AG10803 (cell line): ENCODE data around the gene NTRK1.

Experiments used
- DNase-seq: peaks from one replicate; pipeline ENCODE4 v3.0.0; 2010; ENCODE audit warnings: low read depth
- H3K4me3 ChIP-seq: 2 replicates; pipeline ENCODE4 v1.5.1; 2011; ENCODE audit warnings: mild to moderate bottlenecking, low read length, control low read depth
- TF ChIP-seq, protein P1 (sequence below): conservative IDR thresholded peaks from 2 replicates; pipeline ENCODE4 v1.5.1; 2011; ENCODE audit warnings: mild to moderate bottlenecking, low read length, control low read depth, inconsistent platforms

Gene NTRK1

DNA sequence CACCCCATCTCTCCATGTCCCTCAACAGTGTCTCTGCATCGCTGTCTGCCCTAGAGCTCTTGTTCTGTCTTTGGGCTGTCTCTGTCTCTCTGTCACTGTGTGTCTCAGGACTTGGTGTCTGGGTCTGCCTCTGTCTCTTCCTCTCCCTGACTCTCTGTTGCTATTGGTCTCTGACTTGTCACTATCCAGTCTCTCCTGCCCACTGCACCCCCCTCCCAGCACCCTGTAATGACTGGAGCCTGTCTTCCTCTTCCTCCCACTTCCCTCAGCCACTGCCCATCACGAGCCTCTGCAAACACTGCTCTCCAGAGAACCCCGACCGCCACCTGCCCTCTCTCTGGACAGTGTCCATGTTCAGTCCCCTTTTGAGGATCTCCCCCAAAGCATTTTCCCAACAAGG lies 45.0 kb downstream of the NTRK1 start:
- TF ChIP-seq, protein P1, sequence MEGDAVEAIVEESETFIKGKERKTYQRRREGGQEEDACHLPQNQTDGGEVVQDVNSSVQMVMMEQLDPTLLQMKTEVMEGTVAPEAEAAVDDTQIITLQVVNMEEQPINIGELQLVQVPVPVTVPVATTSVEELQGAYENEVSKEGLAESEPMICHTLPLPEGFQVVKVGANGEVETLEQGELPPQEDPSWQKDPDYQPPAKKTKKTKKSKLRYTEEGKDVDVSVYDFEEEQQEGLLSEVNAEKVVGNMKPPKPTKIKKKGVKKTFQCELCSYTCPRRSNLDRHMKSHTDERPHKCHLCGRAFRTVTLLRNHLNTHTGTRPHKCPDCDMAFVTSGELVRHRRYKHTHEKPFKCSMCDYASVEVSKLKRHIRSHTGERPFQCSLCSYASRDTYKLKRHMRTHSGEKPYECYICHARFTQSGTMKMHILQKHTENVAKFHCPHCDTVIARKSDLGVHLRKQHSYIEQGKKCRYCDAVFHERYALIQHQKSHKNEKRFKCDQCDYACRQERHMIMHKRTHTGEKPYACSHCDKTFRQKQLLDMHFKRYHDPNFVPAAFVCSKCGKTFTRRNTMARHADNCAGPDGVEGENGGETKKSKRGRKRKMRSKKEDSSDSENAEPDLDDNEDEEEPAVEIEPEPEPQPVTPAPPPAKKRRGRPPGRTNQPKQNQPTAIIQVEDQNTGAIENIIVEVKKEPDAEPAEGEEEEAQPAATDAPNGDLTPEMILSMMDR = no peak
- H3K4me3 ChIP-seq = no peak overlapping the region
- no peak for DNase-seq

DNA sequence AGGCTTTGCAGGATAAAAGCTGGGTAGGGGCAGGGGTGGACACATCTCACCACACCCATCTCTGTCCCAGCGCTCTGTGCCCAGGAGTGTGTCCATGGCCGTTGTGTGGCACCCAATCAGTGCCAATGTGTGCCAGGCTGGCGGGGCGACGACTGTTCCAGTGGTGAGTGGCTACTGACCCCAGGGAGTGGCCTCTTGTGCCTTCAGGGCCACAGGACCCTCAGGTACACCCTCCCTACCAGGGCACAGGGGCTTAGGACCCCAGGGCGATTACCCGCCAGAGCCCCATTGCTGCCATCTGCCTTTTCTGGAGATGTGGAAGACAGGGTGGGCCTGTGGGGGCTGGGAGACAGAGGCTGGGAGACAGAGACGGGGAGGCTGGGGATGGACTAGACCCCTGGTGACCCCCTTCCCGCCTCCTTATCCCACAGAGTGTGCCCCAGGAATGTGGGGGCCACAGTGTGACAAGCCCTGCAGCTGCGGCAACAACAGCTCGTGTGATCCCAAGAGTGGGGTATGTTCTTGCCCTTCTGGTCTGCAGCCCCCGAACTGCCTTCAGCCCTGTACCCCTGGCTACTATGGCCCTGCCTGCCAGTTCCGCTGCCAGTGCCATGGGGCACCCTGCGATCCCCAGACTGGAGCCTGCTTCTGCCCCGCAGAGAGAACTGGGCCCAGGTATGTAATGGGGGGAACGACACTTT lies 45.7 kb downstream of the NTRK1 start:
- TF ChIP-seq, protein P1 = no peak
- DNase-seq = no peak
- no peak overlapping the region for H3K4me3 ChIP-seq

DNA sequence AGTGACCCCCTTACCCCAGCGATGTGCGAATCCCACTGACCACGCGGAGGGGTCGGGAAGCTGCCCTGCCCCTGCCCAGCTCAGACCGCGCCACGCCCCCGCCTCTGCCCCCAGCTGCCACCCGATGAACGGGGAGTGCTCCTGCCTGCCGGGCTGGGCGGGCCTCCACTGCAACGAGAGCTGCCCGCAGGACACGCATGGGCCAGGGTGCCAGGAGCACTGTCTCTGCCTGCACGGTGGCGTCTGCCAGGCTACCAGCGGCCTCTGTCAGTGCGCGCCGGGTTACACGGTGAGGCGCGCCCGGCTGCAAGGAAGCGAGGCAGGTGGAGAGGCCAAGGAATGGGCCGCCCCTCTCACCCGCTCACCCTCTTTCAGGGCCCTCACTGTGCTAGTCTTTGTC lies 47.9 kb downstream of the NTRK1 start:
- TF ChIP-seq, protein P1 = no peak
- DNase-seq = no peak
- no peak overlapping the region for H3K4me3 ChIP-seq

DNA sequence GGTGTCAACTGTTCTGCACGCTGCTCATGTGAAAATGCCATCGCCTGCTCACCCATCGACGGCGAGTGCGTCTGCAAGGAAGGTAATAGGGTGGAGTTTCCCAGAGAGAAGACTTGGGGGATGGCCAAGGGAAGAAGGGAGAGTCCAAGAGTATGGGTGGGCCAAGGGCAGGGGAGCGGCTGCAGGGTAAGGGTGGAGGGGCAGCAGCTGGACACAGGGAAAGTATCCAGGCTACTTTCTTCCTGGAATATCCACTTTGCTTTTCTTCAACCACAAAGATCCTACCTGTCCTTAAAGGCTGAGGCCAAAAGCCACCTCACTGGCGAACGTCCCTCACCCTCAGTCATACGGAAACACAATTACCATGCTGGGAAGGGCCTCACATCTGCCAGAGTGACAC lies 48.3 kb downstream of the NTRK1 start:
- no peak for DNase-seq
- no peak overlapping the region for H3K4me3 ChIP-seq
- TF ChIP-seq, protein P1 = no peak

GRCh38 chr1:156909671-156910070 lies 49.0 kb downstream of the NTRK1 start:
- DNase-seq = no peak
- no peak overlapping the region for H3K4me3 ChIP-seq
- TF ChIP-seq, protein P1 = no peak

- H3K4me3 ChIP-seq = no peak overlapping the region
- no peak for DNase-seq
- TF ChIP-seq, protein P1 = peak; percentile 58
Measured at GRCh38 chr1:156910309-156910782, 49.7 kb downstream of the NTRK1 start.

DNA sequence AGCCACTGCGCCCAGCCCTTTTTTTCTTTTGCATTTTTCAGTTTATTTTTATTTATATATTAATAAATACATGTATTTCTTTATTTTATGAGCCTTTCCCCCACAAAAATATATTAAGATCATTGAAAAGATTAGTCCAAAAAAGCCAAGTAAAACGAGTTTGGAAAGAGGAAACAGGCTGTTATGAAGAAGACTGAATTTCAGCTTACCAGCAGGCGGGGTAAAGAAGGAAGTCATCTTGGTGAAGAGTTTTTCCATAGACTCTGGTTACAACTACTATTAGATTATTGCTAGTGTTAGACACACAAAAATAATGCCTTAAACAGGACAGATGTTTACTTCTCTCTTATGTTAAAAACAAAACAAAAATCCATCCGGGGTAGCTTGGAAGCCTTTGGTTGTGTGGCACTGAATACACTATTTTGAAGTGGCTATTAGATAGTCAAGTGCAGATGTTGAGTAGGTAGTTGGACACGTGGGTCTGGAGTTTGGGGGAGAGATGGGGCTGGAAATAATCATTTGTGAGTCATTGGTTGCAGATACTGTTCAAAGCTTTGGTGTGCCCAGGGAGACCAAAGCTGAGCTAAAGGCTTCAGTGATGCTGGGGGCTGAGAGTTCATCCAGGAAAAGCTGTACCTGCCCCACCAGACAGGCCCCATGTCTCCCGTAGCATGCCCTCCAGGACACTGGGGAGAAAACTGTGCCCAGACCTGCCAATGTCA lies 51.1 kb downstream of the NTRK1 start:
- no peak overlapping the region for H3K4me3 ChIP-seq
- TF ChIP-seq, protein P1 = peak; percentile 11; the same call in 1 of the 2 replicates
- no peak for DNase-seq
